Activated CD8-positive, alpha-beta T cell treated with anti-CD3 and anti-CD28 coated beads, Interleukin-2, amount 10 ng/mL, durations not matched to agents 7 days and 5 days (primary cell): ENCODE measurements around the gene LRIT2. TPM values are rescaled to one million over a fixed set of nuclear protein-coding genes. Genes with fewer than 3 reads are reported as not detected.

Experiments used
- ATAC-seq: fragments of 150-1000 bp; cut with Tn5 transposase; one replicate; pipeline ENCODE4 v1.10.0; 2021; ENCODE audit warnings: moderate library complexity
- CTCF ChIA-PET: fragments of 350-600 bp; sonication (Branson Sonifier 250); formaldehyde crosslinking; loops from one replicate; lab custom pipeline; 2021; ENCODE audit warnings: antibody characterized with exemption; lab: Charles Lee
- POLR2A ChIA-PET: fragments of 350-600 bp; sonication (Branson Sonifier 250); formaldehyde crosslinking; loops from one replicate; lab custom pipeline; 2021; ENCODE audit warnings: antibody characterized with exemption; lab: Charles Lee
- DNase-seq: peaks from one replicate; pipeline ENCODE4 v3.0.0-alpha.2; 2020
- H3K27ac Mint-ChIP-seq: one replicate; pipeline ENCODE4 v1.8.0; 2021; ENCODE audit warnings: mild to moderate bottlenecking, mixed read lengths
- H3K27me3 Mint-ChIP-seq: one replicate; pipeline ENCODE4 v1.8.0; 2021; ENCODE audit warnings: low read depth, mixed read lengths
- H3K36me3 Mint-ChIP-seq: one replicate; pipeline ENCODE4 v1.8.0; 2021; ENCODE audit warnings: low read depth, mixed read lengths
- H3K4me1 Mint-ChIP-seq: one replicate; pipeline ENCODE4 v1.8.0; 2021; ENCODE audit warnings: low read depth, mixed read lengths
- H3K4me3 Mint-ChIP-seq: one replicate; pipeline ENCODE4 v1.8.0; 2021; ENCODE audit warnings: mild to moderate bottlenecking, mixed read lengths
- H3K9me3 Mint-ChIP-seq: one replicate; pipeline ENCODE4 v1.8.0; 2022; ENCODE audit warnings: mixed read lengths; ENCODE audit not compliant: insufficient read depth
- total RNA-seq, 2 experiments: library from RNA; stranded (reverse); gene quantifications; one replicate each; pipeline ENCODE4 v1.2.3, GENCODE V29; 2021

LRIT2 gene, protein sequence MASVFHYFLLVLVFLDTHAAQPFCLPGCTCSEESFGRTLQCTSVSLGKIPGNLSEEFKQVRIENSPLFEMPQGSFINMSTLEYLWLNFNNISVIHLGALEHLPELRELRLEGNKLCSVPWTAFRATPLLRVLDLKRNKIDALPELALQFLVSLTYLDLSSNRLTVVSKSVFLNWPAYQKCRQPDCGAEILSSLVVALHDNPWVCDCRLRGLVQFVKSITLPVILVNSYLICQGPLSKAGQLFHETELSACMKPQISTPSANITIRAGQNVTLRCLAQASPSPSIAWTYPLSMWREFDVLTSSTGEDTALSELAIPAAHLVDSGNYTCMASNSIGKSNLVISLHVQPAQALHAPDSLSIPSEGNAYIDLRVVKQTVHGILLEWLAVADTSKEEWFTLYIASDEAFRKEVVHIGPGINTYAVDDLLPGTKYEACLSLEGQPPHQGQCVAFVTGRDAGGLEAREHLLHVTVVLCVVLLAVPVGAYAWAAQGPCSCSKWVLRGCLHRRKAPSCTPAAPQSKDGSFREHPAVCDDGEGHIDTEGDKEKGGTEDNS
- not detected for total RNA-seq

DNA sequence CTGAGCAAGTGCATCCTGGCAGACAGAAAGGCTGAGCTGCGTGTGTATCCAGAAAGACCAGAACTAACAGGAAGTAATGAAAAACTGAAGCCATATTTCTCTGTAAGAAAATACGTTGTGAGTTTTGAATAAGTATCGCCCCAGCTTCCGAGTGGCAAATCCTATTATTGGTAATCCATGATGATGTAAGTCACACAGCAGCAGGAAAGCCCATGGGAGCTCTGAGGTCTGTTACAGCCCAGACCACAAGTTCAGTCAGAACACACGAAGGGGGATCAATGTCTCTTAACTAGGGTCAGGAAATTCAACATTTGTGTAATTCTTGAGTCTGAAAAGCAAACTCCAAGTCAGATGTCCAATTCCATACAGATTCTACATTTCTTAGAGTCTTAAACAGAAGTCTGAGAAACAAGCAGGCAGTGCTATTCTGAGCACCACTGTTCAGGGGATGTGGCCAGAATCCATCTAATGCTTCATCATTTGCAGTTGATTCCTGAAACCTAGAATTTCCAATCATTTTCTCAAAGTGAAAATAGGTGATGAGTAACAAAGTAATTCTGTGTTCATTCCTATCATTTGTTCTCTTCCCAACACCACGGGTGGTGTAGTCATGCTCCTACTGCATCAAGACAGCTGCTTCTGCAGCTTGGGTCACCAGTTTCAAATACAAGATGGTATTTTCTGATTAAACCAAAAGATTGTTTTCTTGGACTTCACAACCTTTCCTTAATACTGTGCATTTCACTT lies at the start of gene LRIT2:
TSS of gene LRIT2 (minus strand) at position 118 of the 747 bp plus-strand sequence. CDS start at position 94, 24 bp downstream.
- Mint-ChIP-seq H3K4me3 (no peak within 1 kb of the TSS), H3K27me3 (peaks cover 10% of the 10 kb centered on the region), H3K27ac (no peak within 1 kb of the TSS), H3K4me1 (no peaks in the 10 kb centered on the region), H3K36me3 (no peaks in the 10 kb centered on the region), H3K9me3 (no peaks in the 10 kb centered on the region)
- DNase-seq (no peak), ATAC-seq (no peak)
- ChIA-PET POLR2A (no interaction called here), CTCF (interaction anchor here (1.1 kb wide), 1 partner anchor 11 kb away, joined by 5 read pairs; no protein-coding TSS in a partner anchor)

DNA sequence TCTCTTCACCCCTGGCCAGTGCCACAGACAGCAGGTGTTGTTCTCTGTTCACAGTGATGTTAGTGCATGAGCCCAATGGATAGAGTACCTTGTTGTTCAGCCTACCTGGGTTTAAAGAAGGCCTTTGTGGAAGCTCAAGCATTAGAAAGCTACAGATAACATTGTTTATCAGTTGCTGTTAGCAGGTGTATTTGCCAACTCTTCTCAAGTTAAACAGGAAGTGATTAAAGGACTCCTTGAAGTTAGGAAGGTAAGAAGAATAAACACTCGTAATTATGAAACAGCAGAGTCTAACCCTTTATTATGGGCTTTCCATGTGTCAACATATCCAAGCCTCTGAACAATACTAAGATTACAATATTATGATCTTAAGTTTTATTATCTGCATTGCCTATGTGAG lies 45.4 kb upstream of the LRIT2 start:
- ChIA-PET CTCF (interaction anchor here (11.7 kb wide), 1 partner anchor 267 kb away, joined by 260 read pairs; no protein-coding TSS in a partner anchor), POLR2A (no interaction called here)
- Mint-ChIP-seq H3K36me3 (no peaks in the 10 kb centered on the region), H3K27me3 (peaks cover 9% of the 10 kb centered on the region), H3K4me1 (peaks cover 18% of the 10 kb centered on the region), H3K9me3 (no peaks in the 10 kb centered on the region), H3K27ac (no peak overlapping the region), H3K4me3 (no peak overlapping the region)
- ATAC-seq (no peak), DNase-seq (no peak)

DNA sequence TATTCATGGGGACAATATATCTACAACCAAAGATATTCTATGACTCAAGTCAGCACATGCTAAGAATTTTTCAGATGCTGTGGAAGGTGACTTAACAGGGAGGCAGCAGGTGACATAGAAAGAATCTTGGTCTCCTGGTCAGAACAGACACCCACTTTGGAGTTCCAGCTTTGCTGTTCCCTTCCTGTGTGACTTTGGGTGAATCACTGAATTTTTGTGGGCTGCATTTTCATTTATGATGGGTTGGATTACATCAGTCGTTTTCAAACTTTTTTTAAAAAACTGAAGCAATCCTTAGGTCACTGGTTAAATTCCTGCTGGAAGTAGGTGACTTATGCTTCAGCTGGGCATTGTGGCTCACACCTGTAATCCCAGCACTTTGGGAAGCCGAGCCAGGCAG lies 44.4 kb upstream of the LRIT2 start:
- ATAC-seq, result no peak
- H3K9me3 Mint-ChIP-seq, result no peaks in the 10 kb centered on the region
- POLR2A ChIA-PET, result no interaction called here

DNA sequence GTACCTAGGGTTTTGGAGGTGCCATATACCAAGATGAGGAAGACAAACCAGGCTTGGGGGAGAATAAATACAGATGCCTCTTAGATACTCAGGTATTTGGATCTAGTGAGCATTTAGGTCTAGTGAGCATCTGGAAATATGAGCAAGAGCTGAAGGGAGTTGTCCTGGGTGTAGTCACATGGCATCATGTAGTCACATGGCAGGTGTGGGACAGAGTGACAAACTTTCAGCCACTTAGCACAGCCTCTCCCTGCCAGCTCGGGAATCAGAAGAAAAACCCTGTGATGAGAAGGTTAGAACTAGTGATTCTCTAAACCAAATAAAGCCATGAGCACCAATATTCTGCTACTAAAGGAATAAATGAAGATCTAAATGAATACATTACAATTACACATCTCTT lies 43.8 kb upstream of the LRIT2 start:
- Mint-ChIP-seq H3K9me3 (no peaks in the 10 kb centered on the region), H3K4me3 (no peak overlapping the region), H3K27ac (no peak overlapping the region), H3K27me3 (peaks cover 12% of the 10 kb centered on the region), H3K4me1 (peaks cover 22% of the 10 kb centered on the region), H3K36me3 (no peaks in the 10 kb centered on the region)
- POLR2A ChIA-PET, result no interaction called here
- ATAC-seq (no peak), DNase-seq (no peak)
- CTCF ChIA-PET, result interaction anchor here (1.2 to 11.7 kb wide), 3 partner anchors 60 to 269 kb away, joined by 3 to 260 read pairs (median 4); no protein-coding TSS in a partner anchor

More for the DNA sequence above, 44.4 kb upstream of the LRIT2 start:
- CTCF ChIA-PET, result interaction anchor here (0.8 to 11.7 kb wide), 4 partner anchors 24 to 268 kb away, joined by 3 to 260 read pairs (median 4); no protein-coding TSS in a partner anchor
- Mint-ChIP-seq H3K27ac (no peak overlapping the region), H3K4me1 (peaks cover 19% of the 10 kb centered on the region), H3K4me3 (no peak overlapping the region), H3K27me3 (peaks cover 9% of the 10 kb centered on the region), H3K36me3 (no peaks in the 10 kb centered on the region)
- DNase-seq, result no peak

DNA sequence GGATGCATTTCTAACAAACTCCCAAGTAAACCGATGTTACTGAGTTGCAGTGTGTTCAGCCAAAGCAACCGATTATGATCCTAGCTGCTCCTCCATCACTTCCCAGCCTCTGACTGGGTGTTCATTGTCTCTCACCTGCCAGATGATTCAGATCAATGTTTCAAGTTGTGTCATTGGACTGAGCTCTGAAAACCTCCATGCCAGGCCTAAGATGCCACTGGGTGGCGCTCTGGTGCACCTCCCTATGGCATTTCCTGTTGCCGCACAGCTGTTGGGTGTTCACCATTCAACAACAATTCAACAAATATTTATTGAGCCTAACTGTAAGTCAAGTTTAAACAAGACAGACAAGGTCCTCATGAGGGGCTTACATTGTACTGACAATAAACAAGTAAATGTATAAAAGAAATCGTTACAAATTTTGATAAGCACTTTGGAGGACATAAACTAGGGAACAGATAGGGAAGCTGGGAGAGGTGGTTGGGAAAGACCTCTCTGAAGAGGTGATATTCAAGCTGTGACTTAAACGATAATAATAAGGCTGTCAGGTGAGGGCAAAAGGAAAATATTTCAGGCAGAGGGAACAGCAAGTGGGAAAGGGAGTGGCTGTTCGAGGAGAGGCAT lies 42.3 kb upstream of the LRIT2 start:
- H3K9me3 Mint-ChIP-seq, result no peaks in the 10 kb centered on the region
- DNase-seq, result peak; percentile 81
- ATAC-seq, result peak; percentile 66
- POLR2A ChIA-PET, result interaction anchor here (0.6 to 1.6 kb wide), 2 partner anchors 62 to 273 kb away, joined by 3 to 5 read pairs; no protein-coding TSS in a partner anchor
- peaks cover 18% of the 10 kb centered on the region for H3K27me3 Mint-ChIP-seq
- peaks cover 22% of the 10 kb centered on the region for H3K4me1 Mint-ChIP-seq
- no peak overlapping the region for H3K4me3 Mint-ChIP-seq
- H3K36me3 Mint-ChIP-seq, result no peaks in the 10 kb centered on the region
- H3K27ac Mint-ChIP-seq, result peak overlapping the region; percentile 25
- CTCF ChIA-PET, result interaction anchor here (0.6 to 11.7 kb wide), 44 partner anchors 9 to 281 kb away, joined by 3 to 260 read pairs (median 4); partner anchors contain the start of gene CCSER2

DNA sequence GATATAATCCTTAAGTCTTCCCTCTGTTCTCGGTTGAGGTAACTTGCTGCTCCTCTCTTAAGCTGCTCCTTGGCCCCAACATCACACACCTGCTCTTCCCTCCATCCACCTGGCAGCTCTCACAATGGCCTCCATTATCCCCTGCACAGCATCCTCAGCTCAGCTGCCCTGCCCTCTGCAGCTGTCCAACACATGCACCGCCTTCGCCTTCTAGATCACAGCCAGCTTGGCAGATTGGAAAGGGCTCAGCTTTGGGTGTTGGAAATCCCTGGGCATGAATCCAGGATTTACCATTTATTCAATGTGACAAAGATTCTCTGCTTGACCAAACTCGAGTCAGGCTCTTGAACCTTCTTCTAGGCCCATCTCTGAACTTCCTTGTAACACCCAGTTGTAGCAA lies 40.1 kb upstream of the LRIT2 start:
- ATAC-seq (no peak), DNase-seq (peak; percentile 14)
- no peaks in the 10 kb centered on the region for H3K36me3 Mint-ChIP-seq
- ChIA-PET CTCF (interaction anchor here (0.8 to 11.7 kb wide), 11 partner anchors 11 to 273 kb away, joined by 3 to 260 read pairs (median 6); partner anchors contain the start of gene CCSER2), POLR2A (interaction anchor here (0.8 kb wide), 1 partner anchor 65 kb away, joined by 4 read pairs; no protein-coding TSS in a partner anchor)
- H3K9me3 Mint-ChIP-seq, result no peaks in the 10 kb centered on the region
- H3K27me3 Mint-ChIP-seq, result peaks cover 18% of the 10 kb centered on the region
- H3K4me3 Mint-ChIP-seq, result no peak overlapping the region
- peaks cover 19% of the 10 kb centered on the region for H3K4me1 Mint-ChIP-seq
- no peak overlapping the region for H3K27ac Mint-ChIP-seq

DNA sequence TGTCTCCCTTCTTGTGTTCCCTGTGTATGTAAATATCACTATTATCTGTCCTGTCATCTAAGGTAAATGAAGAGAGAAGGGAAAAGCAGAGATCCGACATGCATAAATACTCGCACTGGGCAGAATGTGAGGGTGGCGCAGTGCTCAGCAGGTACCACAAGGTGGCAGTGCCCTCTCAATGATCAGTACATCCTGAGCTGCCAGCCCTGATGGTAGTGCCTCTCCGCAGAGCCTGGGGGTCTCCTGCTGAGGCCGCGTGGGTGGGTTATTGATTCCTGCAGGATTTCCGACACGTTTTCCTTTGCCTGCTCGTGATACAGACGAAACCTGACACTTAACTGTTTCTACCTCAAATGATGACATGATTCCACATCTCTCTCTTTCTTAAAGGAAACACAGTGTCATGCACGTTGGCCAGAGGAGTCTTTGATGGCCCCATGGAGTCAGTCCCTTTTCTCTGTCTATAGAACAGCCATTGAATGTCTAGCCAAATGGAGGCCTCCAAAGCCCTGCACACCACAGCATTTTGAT lies 39.3 kb upstream of the LRIT2 start:
- peaks cover 18% of the 10 kb centered on the region for H3K4me1 Mint-ChIP-seq
- ATAC-seq (peak; percentile 97), DNase-seq (peak; percentile 82)
- no peaks in the 10 kb centered on the region for H3K9me3 Mint-ChIP-seq
- no peaks in the 10 kb centered on the region for H3K36me3 Mint-ChIP-seq
- CTCF ChIA-PET, result interaction anchor here (0.6 to 11.7 kb wide), 21 partner anchors 9 to 273 kb away, joined by 3 to 260 read pairs (median 5); no protein-coding TSS in a partner anchor
- no peak overlapping the region for H3K4me3 Mint-ChIP-seq
- POLR2A ChIA-PET, result interaction anchor here (0.8 to 1.0 kb wide), 2 partner anchors 66 to 273 kb away, joined by 3 to 4 read pairs; no protein-coding TSS in a partner anchor
- no peak overlapping the region for H3K27ac Mint-ChIP-seq
- peaks cover 18% of the 10 kb centered on the region for H3K27me3 Mint-ChIP-seq

DNA sequence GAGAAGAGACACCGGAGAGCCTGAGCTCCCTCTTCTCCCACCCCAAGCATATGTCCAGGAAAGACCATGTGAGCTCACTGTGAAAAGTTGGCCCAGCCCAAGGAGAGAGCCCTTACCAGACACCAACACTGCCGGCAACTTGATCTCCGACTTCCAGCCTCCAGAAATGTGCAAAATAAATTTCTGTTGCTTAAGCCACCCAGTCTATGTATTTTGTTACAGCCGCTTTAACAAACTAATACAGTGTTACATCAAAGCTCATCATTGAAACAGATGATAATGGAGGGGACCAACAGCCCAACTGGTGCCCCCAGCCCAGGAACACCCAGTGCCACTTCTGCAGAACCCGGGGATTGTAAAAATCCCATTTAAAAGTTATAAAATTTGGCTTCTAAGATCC lies 38.4 kb upstream of the LRIT2 start:
- POLR2A ChIA-PET, result no interaction called here

DNA sequence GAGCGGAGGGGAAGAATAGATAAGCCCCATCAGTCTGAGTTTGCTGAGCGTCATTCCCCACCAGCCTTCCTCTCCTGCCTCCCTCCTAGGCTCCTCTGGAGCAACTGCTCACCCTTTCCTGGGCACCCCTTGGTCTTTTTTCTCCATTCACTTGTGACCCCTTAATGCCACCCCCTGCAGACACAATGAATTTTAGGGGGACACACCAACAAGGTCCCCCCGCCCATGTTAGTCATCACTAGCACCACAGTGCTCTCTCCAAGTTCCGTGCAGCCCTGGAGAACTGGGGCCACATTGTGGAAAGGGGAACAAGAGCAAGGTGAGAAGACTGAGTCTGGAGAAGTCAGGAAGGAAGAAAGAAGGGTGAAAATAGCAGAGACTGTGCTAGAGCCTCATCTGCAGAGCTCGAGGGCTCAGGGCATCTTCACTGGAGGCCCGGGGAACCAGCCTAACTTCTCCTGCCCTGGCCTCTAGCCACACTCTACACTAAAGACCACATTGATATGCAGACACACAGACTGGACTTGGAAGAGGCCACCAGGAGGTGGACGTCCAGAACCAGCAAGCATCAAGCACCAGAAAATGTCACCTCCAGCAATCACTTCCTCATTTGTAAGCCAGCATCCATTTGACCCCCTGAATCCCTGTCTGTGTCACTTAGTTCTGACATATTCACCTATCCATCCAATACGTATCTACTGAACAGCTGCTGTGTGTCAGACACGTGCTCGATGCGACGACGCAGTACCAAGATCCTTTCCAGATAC lies 37.0 kb upstream of the LRIT2 start:
- H3K9me3 Mint-ChIP-seq, result no peaks in the 10 kb centered on the region
- H3K4me1 Mint-ChIP-seq, result peaks cover 8% of the 10 kb centered on the region
- H3K36me3 Mint-ChIP-seq, result no peaks in the 10 kb centered on the region
- ATAC-seq (no peak), DNase-seq (no peak)
- no peak overlapping the region for H3K4me3 Mint-ChIP-seq
- no peak overlapping the region for H3K27ac Mint-ChIP-seq
- peaks cover 12% of the 10 kb centered on the region for H3K27me3 Mint-ChIP-seq
- ChIA-PET CTCF (interaction anchor here (1.2 to 11.7 kb wide), 3 partner anchors 90 to 276 kb away, joined by 3 to 260 read pairs (median 3); no protein-coding TSS in a partner anchor), POLR2A (no interaction called here)

More for the DNA sequence above, 38.4 kb upstream of the LRIT2 start:
- Mint-ChIP-seq H3K4me1 (peaks cover 18% of the 10 kb centered on the region), H3K4me3 (no peak overlapping the region), H3K27ac (no peak overlapping the region), H3K9me3 (no peaks in the 10 kb centered on the region), H3K27me3 (peaks cover 17% of the 10 kb centered on the region), H3K36me3 (no peaks in the 10 kb centered on the region)
- ATAC-seq, result no peak
- CTCF ChIA-PET, result interaction anchor here (0.7 to 11.7 kb wide), 12 partner anchors 10 to 274 kb away, joined by 3 to 260 read pairs (median 5); no protein-coding TSS in a partner anchor
- DNase-seq, result no peak

DNA sequence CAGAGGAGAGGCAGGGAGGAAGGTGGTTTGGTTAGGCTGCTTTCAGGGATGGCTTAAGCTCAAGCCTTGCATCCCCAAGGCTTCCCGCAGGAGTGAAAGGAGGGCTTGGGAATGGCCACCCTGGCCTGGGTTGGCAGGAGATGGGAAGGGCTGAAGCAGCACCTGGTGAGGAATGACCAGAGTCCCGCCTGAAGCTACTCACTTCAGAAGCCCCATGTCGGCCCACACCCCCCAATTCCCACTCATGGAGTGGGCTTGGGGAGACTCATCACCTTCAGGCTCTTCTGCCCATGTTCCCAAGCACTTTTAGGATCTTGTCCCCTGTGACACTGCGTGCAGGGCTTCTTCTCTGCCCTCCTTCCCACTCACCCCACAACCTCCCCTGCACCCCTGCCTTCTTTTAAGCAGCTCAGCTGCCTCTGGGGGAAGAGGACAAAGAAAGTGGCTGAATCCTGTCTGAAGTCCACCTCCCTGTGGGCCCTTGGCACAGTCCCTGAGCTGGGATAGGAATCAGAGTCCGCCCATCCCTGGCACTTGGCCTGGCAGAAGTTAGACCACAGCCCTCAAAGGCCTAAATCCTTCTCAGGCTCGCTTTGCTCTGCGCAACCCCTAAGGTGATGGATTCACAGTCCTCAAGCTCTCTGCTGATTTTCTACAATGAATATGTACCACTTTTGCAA lies 36.0 kb upstream of the LRIT2 start:
- ChIA-PET CTCF (interaction anchor here (1.2 to 11.7 kb wide), 2 partner anchors 91 to 277 kb away, joined by 3 to 260 read pairs; no protein-coding TSS in a partner anchor), POLR2A (no interaction called here)
- DNase-seq, result no peak
- Mint-ChIP-seq H3K4me3 (no peak overlapping the region), H3K4me1 (peaks cover 7% of the 10 kb centered on the region), H3K36me3 (no peaks in the 10 kb centered on the region), H3K27ac (no peak overlapping the region), H3K9me3 (no peaks in the 10 kb centered on the region), H3K27me3 (peaks cover 12% of the 10 kb centered on the region)
- ATAC-seq, result no peak
